Sigmoid colon (tissue), 4 donors: Measurements from ENCODE around the gene BRME1.

Experiments
- EP300 ChIP-seq, 4 donors: sonication (generic); formaldehyde crosslinking; IDR thresholded peaks; one replicate each; pipeline ENCODE4 v1.6.1; 2017; ENCODE audit warnings: antibody characterized with exemption in 4 of 4
- POLR2A ChIP-seq, 2 donors: fragments of 450-650 bp; IDR thresholded peaks; one replicate each; pipeline ENCODE4 v1.6.1; 2016; ENCODE audit warnings: antibody characterized with exemption in 2 of 2, mild to moderate bottlenecking in 2 of 2, moderate library complexity in 2 of 2
- TF ChIP-seq, protein P1 (sequence below), 4 experiments: fragments of 450-650 bp in 3 of 4; fragments of 200-600 bp in 1 of 4; IDR thresholded peaks; one replicate each; pipeline ENCODE4 v1.5.1; 2016 to 2019; ENCODE audit warnings: antibody characterized with exemption in 4 of 4, mild to moderate bottlenecking in 3 of 4, moderate library complexity in 2 of 4

DNA sequence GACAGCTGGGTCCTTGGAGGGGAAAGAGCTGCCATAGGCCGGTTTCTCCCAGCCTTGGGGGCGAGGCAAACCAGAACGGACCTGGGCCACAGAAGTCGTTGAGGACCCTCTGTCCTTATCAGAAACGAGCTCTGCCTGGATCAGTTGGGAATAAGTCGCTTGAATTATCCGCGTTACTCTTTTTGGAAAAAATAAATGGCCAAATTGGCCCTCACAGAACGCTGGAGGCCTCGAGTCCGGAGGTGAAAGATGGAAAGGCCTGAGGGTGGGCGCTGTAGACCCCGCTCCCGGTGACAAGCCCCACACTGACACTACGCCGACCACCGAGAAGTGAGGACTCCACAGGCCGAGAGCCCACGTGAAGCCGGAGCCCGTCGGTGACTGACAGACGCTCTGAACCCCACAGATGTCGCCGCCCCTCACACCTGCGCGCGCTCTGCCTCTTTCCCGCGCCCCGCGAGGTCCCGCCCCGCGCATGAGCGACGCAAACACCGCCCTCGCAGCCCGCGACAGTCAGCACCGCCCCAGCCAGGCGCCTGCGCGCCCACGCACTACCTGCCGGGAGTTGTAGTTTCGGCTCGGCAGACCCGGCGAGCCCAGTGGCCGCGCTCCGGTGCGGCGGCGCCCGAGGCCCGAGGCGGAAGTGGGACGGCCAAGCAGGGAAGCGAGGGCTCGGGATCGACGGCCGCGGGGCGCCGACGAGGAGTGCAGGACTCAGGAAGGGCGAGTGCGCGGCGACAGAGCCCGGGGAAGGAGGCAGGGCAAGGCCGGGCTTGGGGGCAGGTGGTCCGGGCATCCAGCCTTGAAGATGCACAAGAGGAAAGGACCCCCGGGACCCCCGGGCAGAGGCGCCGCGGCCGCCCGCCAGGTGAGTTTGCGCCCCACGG is at the start of gene BRME1, which contains the start of gene CC2D1A:
- peak in 1 of 2 donors; percentile 28 for TF ChIP-seq POLR2A (IDR thresholded peaks at IDR 0.05)
- TF ChIP-seq, protein P1, sequence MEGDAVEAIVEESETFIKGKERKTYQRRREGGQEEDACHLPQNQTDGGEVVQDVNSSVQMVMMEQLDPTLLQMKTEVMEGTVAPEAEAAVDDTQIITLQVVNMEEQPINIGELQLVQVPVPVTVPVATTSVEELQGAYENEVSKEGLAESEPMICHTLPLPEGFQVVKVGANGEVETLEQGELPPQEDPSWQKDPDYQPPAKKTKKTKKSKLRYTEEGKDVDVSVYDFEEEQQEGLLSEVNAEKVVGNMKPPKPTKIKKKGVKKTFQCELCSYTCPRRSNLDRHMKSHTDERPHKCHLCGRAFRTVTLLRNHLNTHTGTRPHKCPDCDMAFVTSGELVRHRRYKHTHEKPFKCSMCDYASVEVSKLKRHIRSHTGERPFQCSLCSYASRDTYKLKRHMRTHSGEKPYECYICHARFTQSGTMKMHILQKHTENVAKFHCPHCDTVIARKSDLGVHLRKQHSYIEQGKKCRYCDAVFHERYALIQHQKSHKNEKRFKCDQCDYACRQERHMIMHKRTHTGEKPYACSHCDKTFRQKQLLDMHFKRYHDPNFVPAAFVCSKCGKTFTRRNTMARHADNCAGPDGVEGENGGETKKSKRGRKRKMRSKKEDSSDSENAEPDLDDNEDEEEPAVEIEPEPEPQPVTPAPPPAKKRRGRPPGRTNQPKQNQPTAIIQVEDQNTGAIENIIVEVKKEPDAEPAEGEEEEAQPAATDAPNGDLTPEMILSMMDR (IDR thresholded peaks at IDR 0.05) = no peak
- TF ChIP-seq EP300 (IDR thresholded peaks at IDR 0.05) = no peak
